ENCODE data around the gene IMPDH2.

IMPDH2 gene

DNA sequence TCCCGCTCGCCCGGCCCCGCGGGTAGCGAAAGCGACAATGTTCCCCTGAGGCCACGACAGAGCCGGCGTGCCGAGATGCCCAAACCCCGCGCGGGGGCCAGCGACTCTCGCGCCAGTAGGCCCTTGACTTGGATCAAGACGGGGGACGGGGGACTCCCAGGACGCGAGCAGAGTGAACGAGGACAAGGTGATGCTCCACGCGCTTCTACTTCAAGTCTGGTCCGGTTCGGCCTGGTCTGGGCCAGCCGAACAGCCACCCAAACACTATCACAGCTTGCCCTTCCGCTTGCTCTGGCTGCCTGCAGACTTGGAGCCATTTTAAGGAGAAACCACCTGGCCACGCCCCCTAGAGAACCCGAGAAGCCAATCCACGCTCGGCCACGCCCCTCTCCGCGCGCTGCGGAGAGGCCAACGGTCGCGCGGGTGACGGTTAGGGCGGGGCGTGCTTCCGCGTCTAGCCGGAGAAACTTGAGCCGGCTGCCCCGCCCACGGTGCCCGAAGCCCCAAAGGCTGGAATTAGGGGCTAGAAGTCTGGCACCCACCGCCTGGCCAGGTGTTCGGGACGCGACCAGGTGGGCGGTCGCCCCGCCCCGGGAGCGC is 7.9 kb downstream of the IMPDH2 start:
- Mint-ChIP-seq H3K4me3 (peak overlapping the region; percentile 96), H3K27me3 (ENCODE audit: low read depth, poor library complexity) (no peaks in the 10 kb centered on the region), H3K9me3 (no peaks in the 10 kb centered on the region), H3K36me3 (ENCODE audit: low read depth) (peaks cover 22% of the 10 kb centered on the region), H3K4me1 (peaks cover 42% of the 10 kb centered on the region), H3K27ac (peak overlapping the region; percentile 98)
- TF ChIP-seq, protein P1, sequence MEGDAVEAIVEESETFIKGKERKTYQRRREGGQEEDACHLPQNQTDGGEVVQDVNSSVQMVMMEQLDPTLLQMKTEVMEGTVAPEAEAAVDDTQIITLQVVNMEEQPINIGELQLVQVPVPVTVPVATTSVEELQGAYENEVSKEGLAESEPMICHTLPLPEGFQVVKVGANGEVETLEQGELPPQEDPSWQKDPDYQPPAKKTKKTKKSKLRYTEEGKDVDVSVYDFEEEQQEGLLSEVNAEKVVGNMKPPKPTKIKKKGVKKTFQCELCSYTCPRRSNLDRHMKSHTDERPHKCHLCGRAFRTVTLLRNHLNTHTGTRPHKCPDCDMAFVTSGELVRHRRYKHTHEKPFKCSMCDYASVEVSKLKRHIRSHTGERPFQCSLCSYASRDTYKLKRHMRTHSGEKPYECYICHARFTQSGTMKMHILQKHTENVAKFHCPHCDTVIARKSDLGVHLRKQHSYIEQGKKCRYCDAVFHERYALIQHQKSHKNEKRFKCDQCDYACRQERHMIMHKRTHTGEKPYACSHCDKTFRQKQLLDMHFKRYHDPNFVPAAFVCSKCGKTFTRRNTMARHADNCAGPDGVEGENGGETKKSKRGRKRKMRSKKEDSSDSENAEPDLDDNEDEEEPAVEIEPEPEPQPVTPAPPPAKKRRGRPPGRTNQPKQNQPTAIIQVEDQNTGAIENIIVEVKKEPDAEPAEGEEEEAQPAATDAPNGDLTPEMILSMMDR (IDR thresholded peaks at IDR 0.05) = no peak
- peak; percentile 99 for DNase-seq

DNA sequence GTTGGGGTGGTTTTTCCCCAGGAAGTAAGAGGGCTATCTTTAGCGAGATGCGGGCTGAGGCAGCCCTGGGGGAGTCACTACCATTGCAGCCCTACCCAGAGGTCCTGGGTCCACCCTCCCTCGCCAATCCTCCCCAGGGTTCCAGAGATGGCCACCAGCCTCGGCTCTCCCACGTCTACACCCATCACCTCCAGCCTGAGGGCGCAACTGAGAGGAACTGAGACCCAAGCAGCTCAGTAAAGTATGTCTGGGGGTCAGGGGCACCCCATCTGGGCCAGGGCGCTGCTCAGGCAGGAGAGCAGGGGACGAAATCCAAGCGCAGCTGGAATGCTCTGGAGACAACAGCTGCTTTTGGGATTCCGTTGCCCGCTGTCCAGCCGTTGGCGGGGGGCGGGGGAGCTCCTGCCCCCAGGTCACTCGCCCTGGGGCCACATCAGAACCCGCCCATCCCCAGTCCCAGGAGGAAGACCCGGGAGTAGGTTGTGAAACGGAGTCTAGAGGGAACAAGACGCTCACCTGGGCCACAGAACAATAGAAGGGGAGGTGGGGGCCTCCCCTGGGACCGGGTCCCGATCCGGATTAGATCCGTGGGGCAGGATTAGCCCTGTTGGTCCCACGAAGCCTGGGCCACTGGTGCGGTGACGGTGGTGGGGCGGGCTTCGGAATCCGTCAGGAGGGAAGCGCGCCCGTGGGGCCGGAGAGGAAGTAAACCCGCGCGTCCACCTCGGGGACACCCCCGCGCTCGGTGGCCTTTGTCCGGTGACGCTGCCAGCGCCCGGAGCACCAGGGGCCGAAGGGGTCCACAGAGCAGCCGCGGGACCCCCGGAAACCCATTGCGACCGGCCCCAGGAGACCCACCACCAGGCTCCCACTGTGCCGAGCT is 8.6 kb downstream of the IMPDH2 start:
- no peaks in the 10 kb centered on the region for H3K9me3 Mint-ChIP-seq
- peaks cover 42% of the 10 kb centered on the region for H3K4me1 Mint-ChIP-seq
- TF ChIP-seq, protein P1 (IDR thresholded peaks at IDR 0.05) = no peak
- H3K36me3 Mint-ChIP-seq (ENCODE audit: low read depth) = peaks cover 24% of the 10 kb centered on the region
- peak overlapping the region; percentile 96 for H3K4me3 Mint-ChIP-seq
- peak; percentile 47 for DNase-seq
- H3K27me3 Mint-ChIP-seq (ENCODE audit: low read depth, poor library complexity) = no peaks in the 10 kb centered on the region
- H3K27ac Mint-ChIP-seq = peak overlapping the region; percentile 42

DNA sequence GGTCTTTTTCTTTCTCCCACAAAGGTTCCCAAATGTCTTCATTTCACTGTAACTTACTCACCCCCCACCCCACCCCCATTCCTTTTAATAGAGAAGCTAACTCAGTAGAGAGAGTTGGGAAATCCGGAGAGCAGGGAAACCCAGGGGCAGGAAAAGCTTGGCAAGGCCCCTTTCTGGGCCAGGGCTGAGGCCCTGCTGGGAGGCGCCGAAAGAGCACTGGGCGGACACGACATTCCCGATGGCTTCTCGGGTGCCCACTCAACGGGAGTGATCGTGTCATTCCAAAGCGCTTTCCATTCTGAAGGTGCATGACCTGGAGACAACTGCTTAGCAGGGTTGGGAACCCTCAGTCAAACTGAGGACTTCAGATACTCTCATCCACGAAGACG is 9.3 kb downstream of the IMPDH2 start:
- Mint-ChIP-seq H3K4me1 (peaks cover 42% of the 10 kb centered on the region), H3K9me3 (no peaks in the 10 kb centered on the region), H3K36me3 (ENCODE audit: low read depth) (peaks cover 24% of the 10 kb centered on the region), H3K27ac (peak overlapping the region; percentile 42), H3K4me3 (peak overlapping the region; percentile 96), H3K27me3 (ENCODE audit: low read depth, poor library complexity) (no peaks in the 10 kb centered on the region)
- no peak for DNase-seq
- TF ChIP-seq, protein P1 (IDR thresholded peaks at IDR 0.05) = no peak

DNA sequence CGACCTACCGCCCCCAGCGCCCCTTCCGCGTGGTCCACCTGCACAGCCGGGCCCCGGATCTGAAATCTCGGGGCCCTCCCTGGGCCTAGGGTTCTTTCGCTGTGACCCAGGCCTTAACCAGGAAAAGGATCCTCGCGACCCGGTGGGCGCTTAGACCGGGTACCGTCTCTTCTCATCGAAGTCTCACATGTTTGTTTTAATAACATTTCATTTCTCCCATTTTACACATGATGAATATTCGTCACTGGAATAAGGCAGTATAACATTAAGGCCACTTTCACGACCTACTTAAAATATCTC is 10.5 kb downstream of the IMPDH2 start:
- H3K9me3 Mint-ChIP-seq = no peaks in the 10 kb centered on the region
- H3K27me3 Mint-ChIP-seq (ENCODE audit: low read depth, poor library complexity) = no peaks in the 10 kb centered on the region
- H3K4me1 Mint-ChIP-seq = peaks cover 37% of the 10 kb centered on the region
- TF ChIP-seq, protein P1 (IDR thresholded peaks at IDR 0.05) = no peak
- H3K27ac Mint-ChIP-seq = peak overlapping the region; percentile 90
- peaks cover 26% of the 10 kb centered on the region for H3K36me3 Mint-ChIP-seq (ENCODE audit: low read depth)
- DNase-seq = no peak
- H3K4me3 Mint-ChIP-seq = peak overlapping the region; percentile 96

DNA sequence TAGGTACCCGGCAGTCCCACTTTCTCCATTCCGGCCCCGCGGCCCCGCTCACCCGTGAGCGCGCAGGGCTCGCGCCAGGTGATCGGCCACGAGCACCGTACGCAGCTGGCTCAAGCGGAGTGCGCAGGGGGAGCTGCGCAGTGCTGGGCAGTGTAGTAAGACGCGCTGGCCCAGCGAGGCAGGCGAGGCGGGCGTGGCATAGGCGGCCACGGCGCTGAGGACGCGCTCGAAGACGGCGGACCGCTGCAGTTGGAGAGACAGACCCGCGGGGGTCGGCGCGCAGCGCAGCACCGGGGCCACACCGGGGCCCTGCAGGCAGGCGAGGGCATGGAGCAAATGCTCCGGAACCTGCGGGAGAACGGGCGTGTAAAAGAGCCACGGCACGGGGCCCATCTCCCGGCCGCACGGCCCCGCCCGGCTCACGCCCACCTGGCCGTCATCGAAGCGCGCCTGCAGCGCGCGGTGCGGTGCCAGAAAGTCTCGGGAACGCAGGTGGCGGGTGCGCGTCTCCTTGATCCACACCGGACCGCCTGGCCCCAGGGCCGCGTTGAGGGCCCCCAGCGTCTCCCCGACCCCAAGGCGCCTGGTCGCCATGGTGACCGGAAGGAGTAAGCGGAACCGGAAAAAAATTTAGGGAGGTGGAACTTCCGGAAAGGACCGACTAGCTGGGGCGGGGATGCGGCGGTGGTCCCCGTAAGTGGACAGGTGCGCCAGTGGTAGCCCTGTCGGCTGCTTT is 11.1 kb downstream of the IMPDH2 start, which contains the start of gene DALRD3:
Gene DALRD3, minus strand, starts transcription at position 610 of the 736 bp plus-strand sequence. Its CDS starts 16 bp downstream, at position 594.
- TF ChIP-seq, protein P1 (IDR thresholded peaks at IDR 0.05) = no peak
- DNase-seq = peak; percentile 70
- Mint-ChIP-seq H3K36me3 (ENCODE audit: low read depth) (peaks cover 24% of the 10 kb centered on the region), H3K4me1 (peaks cover 31% of the 10 kb centered on the region), H3K4me3 (peak within 1 kb of the TSS; percentile 96), H3K27ac (peak within 1 kb of the TSS; percentile 90), H3K9me3 (no peaks in the 10 kb centered on the region), H3K27me3 (ENCODE audit: low read depth, poor library complexity) (no peaks in the 10 kb centered on the region)

All from nephron progenitor cell (in vitro differentiated cells).